ENCODE measurements around the gene SP3.

Gene SP3

DNA sequence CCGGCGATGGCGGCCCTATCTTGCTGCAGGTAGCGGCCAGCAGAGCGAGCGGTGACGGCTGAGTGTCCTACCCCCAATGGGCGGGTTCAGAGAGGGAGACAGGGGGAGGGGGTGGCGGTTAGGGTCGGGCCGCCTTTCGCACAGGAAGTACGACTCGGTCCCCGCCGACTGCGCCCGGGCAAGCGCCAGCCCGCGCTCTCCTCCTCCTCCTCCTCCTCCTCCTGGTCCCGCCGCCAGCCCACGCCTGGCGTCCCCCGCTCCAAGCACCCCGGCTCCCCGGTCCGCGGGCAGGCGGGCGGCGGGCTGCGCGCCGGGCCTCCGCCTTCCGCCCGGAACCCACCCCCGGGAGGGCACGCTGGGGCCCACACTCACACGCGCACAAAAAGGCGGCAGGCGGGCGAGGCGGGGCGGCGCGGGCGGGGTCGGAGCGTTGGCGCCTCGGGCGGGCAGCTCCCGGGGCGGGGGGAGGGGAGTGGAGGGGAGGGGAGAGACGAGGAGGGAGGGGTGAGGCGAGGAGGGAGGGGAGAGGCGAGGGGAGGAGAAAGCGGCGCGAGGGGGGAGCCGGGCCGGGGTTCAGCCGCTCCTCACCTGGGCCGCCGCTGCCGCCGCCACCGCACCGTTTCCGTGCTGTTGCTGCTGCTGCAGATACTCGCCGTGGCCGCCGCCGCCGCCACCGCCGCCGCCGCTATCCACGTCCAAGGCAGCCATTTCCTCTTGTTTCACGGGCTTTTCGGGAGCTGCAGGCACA lies 1.2 kb downstream of the SP3 start:
- H3K9me2 ChIP-seq (replicated peaks; ENCODE audit: control insufficient read depth, low read length): no peaks in the 10 kb centered on the region
- peak overlapping the region; percentile 97 for H3K27ac ChIP-seq (ENCODE audit: low read depth, low read length)
- H3K27me3 ChIP-seq (ENCODE audit: control insufficient read depth, low read length): no peaks in the 10 kb centered on the region
- TF ChIP-seq EZH2phosphoT487 (IDR thresholded peaks at IDR 0.05; ENCODE audit: borderline replicate concordance, low read length): no peak
- TF ChIP-seq, protein P1, sequence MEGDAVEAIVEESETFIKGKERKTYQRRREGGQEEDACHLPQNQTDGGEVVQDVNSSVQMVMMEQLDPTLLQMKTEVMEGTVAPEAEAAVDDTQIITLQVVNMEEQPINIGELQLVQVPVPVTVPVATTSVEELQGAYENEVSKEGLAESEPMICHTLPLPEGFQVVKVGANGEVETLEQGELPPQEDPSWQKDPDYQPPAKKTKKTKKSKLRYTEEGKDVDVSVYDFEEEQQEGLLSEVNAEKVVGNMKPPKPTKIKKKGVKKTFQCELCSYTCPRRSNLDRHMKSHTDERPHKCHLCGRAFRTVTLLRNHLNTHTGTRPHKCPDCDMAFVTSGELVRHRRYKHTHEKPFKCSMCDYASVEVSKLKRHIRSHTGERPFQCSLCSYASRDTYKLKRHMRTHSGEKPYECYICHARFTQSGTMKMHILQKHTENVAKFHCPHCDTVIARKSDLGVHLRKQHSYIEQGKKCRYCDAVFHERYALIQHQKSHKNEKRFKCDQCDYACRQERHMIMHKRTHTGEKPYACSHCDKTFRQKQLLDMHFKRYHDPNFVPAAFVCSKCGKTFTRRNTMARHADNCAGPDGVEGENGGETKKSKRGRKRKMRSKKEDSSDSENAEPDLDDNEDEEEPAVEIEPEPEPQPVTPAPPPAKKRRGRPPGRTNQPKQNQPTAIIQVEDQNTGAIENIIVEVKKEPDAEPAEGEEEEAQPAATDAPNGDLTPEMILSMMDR (IDR thresholded peaks at IDR 0.05; ENCODE audit: low read depth, low read length, poor library complexity, severe bottlenecking): no peak
- H3K36me3 ChIP-seq (ENCODE audit: control insufficient read depth, low read length): peaks cover 47% of the 10 kb centered on the region
- H3K4me1 ChIP-seq (ENCODE audit: control insufficient read depth, low read length): peaks cover 41% of the 10 kb centered on the region
- H3K4me3 ChIP-seq (ENCODE audit: low read length): peak overlapping the region; percentile 91
- peaks cover 14% of the 10 kb centered on the region for H3F3A ChIP-seq (ENCODE audit: control insufficient read depth, insufficient read depth)
- H4K20me1 ChIP-seq (ENCODE audit: control insufficient read depth, insufficient read depth, low read depth, low read length): peaks cover 17% of the 10 kb centered on the region
- peaks cover 61% of the 10 kb centered on the region for H3K79me2 ChIP-seq (ENCODE audit: control insufficient read depth, low read length)
- peak overlapping the region; percentile 67 for H3K4me2 ChIP-seq (ENCODE audit: low read length)
- H3K9me3 ChIP-seq (ENCODE audit: control insufficient read depth, insufficient read depth, low read length): no peaks in the 10 kb centered on the region

DNA sequence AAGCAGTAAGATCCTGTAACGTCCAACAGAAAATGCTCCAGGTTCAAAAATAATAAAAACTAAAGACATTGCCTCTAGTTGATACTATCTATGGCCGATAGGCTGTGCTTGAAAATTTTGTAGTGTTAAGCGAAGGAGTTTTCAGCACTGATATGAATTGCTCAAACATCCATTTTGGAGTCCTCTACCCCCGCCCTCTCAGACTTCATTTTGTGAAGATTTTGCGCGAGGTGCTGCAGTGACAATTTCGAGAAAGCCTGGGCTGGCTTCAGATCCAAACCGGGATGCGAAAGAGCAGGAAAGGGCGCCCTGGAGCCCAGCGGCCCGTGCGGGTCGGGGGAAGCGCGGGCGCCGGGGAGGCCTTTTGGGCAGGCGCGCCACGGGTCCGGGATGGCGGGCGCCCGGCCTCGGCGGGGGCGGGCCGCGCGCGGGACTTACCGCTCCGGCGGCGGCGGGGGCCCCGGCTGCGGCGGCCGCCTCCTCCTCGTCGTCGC lies 1.8 kb downstream of the SP3 start:
- Histone ChIP-seq H3K4me1 (ENCODE audit: control insufficient read depth, low read length) (peaks cover 45% of the 10 kb centered on the region), H3K79me2 (ENCODE audit: control insufficient read depth, low read length) (peaks cover 67% of the 10 kb centered on the region)

DNA sequence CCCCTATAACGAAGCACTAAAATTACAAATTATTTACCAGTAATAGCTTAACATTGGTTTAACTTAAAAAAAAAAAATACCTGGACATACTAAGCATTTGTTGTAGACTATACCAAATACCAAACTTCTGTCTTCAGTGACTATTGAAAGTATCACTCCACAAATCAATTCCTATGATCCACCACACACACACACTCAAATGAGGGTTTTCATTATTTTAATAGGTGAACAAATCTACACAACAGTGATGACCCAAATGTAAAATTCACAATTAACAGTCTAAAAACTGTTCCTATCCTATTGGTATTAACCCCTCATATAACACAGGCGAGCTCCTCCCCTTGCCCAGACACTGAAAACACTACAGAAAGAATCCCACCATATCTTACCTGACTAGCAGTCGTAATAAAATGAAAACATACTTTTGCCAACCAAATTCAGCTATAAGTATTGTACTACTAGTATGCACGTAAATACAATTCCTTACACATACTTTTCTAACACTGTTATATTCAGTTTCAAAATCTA lies 2.5 kb downstream of the SP3 start:
- Histone ChIP-seq H3K27ac (ENCODE audit: low read depth, low read length) (peak overlapping the region; percentile 97), H3K4me3 (ENCODE audit: low read length) (peak overlapping the region; percentile 91), H4K20me1 (ENCODE audit: control insufficient read depth, insufficient read depth, low read depth, low read length) (peaks cover 24% of the 10 kb centered on the region), H3K9me2 (replicated peaks; ENCODE audit: control insufficient read depth, low read length) (no peaks in the 10 kb centered on the region), H3K4me2 (ENCODE audit: low read length) (peak overlapping the region; percentile 67), H3K9me3 (ENCODE audit: control insufficient read depth, insufficient read depth, low read length) (no peaks in the 10 kb centered on the region), H3K36me3 (ENCODE audit: control insufficient read depth, low read length) (peaks cover 60% of the 10 kb centered on the region), H3K4me1 (ENCODE audit: control insufficient read depth, low read length) (peaks cover 47% of the 10 kb centered on the region), H3K79me2 (ENCODE audit: control insufficient read depth, low read length) (peaks cover 75% of the 10 kb centered on the region), H3F3A (ENCODE audit: control insufficient read depth, insufficient read depth) (peaks cover 18% of the 10 kb centered on the region), H3K27me3 (ENCODE audit: control insufficient read depth, low read length) (no peaks in the 10 kb centered on the region)
- TF ChIP-seq, protein P1 (IDR thresholded peaks at IDR 0.05; ENCODE audit: low read depth, low read length, poor library complexity, severe bottlenecking): no peak
- no peak for TF ChIP-seq EZH2phosphoT487 (IDR thresholded peaks at IDR 0.05; ENCODE audit: borderline replicate concordance, low read length)

More for the DNA sequence above, 1.8 kb downstream of the SP3 start:
- Histone ChIP-seq H3F3A (ENCODE audit: control insufficient read depth, insufficient read depth) (peaks cover 17% of the 10 kb centered on the region), H3K27ac (ENCODE audit: low read depth, low read length) (peak overlapping the region; percentile 97), H3K4me3 (ENCODE audit: low read length) (peak overlapping the region; percentile 91), H3K27me3 (ENCODE audit: control insufficient read depth, low read length) (no peaks in the 10 kb centered on the region), H3K36me3 (ENCODE audit: control insufficient read depth, low read length) (peaks cover 52% of the 10 kb centered on the region), H3K9me2 (replicated peaks; ENCODE audit: control insufficient read depth, low read length) (no peaks in the 10 kb centered on the region), H3K4me2 (ENCODE audit: low read length) (peak overlapping the region; percentile 67), H3K9me3 (ENCODE audit: control insufficient read depth, insufficient read depth, low read length) (no peaks in the 10 kb centered on the region), H4K20me1 (ENCODE audit: control insufficient read depth, insufficient read depth, low read depth, low read length) (peaks cover 21% of the 10 kb centered on the region)
- no peak for TF ChIP-seq EZH2phosphoT487 (IDR thresholded peaks at IDR 0.05; ENCODE audit: borderline replicate concordance, low read length)
- TF ChIP-seq, protein P1 (IDR thresholded peaks at IDR 0.05; ENCODE audit: low read depth, low read length, poor library complexity, severe bottlenecking): peak; percentile 11
